Adrenal gland (tissue), 5 donors: ENCODE measurements around the gene UBE2D3.

Experiments
- POLR2A ChIP-seq, 2 donors: fragments of 450-650 bp; IDR thresholded peaks; one replicate each; pipeline ENCODE4 v1.6.1; 2017; ENCODE audit warnings: antibody characterized with exemption in 2 of 2, mild to moderate bottlenecking in 2 of 2, moderate library complexity in 1 of 2
- TF ChIP-seq, protein P1 (sequence below), 6 experiments: fragments of 450-650 bp in 4 of 6; fragments of 200-600 bp in 2 of 6; sonication (generic) in 1 of 6; IDR thresholded peaks; 1 replicate in 5 of 6; 2 replicates in 1 of 6; pipeline versions ENCODE4 v1.5.1 to v1.8.0; 2016 to 2021; ENCODE audit warnings: antibody characterized with exemption in 6 of 6, mild to moderate bottlenecking in 2 of 6, moderate library complexity in 1 of 6
- donor health status: DM: no; HTN: no; CAD: no.

DNA sequence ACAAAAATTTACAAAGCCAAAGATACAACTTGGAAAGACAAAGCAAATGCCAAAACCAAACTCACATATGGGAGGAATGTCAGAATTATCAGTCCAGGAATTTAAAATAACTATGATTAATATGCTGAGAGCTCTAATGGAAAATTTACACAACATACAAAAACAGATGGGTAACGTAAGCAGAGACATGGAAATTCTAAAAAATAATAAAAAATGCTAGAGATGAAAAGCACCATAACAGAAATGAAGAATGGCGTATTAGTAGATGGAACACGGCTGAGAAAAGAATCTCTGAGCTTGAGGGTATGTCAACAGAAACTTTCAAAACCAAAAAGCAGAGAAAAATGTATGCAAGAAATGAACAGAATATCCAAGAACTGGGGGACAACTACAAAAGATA is 62.5 kb downstream of the UBE2D3 start:
- TF ChIP-seq POLR2A (IDR thresholded peaks at IDR 0.05), result no peak
- TF ChIP-seq, protein P1, sequence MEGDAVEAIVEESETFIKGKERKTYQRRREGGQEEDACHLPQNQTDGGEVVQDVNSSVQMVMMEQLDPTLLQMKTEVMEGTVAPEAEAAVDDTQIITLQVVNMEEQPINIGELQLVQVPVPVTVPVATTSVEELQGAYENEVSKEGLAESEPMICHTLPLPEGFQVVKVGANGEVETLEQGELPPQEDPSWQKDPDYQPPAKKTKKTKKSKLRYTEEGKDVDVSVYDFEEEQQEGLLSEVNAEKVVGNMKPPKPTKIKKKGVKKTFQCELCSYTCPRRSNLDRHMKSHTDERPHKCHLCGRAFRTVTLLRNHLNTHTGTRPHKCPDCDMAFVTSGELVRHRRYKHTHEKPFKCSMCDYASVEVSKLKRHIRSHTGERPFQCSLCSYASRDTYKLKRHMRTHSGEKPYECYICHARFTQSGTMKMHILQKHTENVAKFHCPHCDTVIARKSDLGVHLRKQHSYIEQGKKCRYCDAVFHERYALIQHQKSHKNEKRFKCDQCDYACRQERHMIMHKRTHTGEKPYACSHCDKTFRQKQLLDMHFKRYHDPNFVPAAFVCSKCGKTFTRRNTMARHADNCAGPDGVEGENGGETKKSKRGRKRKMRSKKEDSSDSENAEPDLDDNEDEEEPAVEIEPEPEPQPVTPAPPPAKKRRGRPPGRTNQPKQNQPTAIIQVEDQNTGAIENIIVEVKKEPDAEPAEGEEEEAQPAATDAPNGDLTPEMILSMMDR (IDR thresholded peaks at IDR 0.05), result no peak
